ENCODE data around the gene HOXB4. TPM values are rescaled to one million over a fixed set of nuclear protein-coding genes. Genes with fewer than 3 reads are reported as not detected.

The HOXB4 gene
- total RNA-seq, 1 experiment from 2014 or later = 0.04 TPM

GRCh38 chr17:48532261-48532660 is 45.9 kb downstream of the HOXB4 start (continued):
- TF ChIP-seq ZNF512 (CRISPR knock-in tag; IDR thresholded peaks at IDR 0.05; ENCODE audit: borderline replicate concordance) (no peak), ZNF671 (CRISPR knock-in tag; IDR thresholded peaks at IDR 0.05) (no peak), ZNF532 (CRISPR knock-in tag; IDR thresholded peaks at IDR 0.05; ENCODE audit: borderline replicate concordance) (no peak), TEAD1 (CRISPR knock-in tag; IDR thresholded peaks at IDR 0.05) (no peak), CBFB (CRISPR knock-in tag; IDR thresholded peaks at IDR 0.05; ENCODE audit: low read depth) (no peak), ZBTB43 (CRISPR knock-in tag; IDR thresholded peaks at IDR 0.05) (no peak)
- TF ChIP-seq, protein P1, sequence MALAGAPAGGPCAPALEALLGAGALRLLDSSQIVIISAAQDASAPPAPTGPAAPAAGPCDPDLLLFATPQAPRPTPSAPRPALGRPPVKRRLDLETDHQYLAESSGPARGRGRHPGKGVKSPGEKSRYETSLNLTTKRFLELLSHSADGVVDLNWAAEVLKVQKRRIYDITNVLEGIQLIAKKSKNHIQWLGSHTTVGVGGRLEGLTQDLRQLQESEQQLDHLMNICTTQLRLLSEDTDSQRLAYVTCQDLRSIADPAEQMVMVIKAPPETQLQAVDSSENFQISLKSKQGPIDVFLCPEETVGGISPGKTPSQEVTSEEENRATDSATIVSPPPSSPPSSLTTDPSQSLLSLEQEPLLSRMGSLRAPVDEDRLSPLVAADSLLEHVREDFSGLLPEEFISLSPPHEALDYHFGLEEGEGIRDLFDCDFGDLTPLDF (CRISPR knock-in tag; IDR thresholded peaks at IDR 0.05) = no peak

DNA sequence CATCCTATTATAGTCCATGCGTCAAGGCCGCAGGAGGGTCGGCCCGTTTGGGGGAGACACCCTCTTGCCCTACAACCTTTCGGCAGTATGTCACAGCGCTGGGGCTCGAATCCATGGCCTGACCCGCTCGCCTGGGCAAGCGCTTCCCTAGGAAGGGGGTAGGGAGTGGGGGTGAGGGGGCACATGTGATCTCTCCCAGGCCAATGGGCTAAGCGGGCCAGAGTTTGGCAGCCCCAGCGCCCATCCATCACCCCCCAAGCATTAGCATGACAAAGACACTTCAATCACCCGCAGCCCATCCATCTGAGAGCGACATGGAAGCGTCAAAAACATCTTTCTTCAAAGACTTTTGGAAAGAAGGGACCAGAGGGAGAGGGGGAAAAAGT is 47.3 kb downstream of the HOXB4 start, which contains the start of gene HOXB1:
Gene HOXB1 (minus strand): TSS at position 125 of the 386 bp plus-strand sequence. CDS start 107 bp downstream, at position 18.
- no peak within 1 kb of the TSS for H3K27ac Mint-ChIP-seq
- ChIA-PET POLR2A (no interaction called here), CTCF (interaction anchor here (1.0 kb wide), 2 partner anchors 12 to 30 kb away, joined by 3 to 6 read pairs; no protein-coding TSS in a partner anchor)
- TF ChIP-seq ZNF671 (CRISPR knock-in tag; IDR thresholded peaks at IDR 0.05) (no peak), EMX1 (CRISPR knock-in tag; IDR thresholded peaks at IDR 0.05) (no peak), NFYB (CRISPR knock-in tag; conservative IDR thresholded peaks at IDR 0.05; ENCODE audit: low read depth) (peak; percentile 47)
- TF ChIP-seq, protein P2, sequence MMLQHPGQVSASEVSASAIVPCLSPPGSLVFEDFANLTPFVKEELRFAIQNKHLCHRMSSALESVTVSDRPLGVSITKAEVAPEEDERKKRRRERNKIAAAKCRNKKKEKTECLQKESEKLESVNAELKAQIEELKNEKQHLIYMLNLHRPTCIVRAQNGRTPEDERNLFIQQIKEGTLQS (CRISPR knock-in tag; conservative IDR thresholded peaks at IDR 0.05) = no peak
- TF ChIP-seq, protein P3, sequence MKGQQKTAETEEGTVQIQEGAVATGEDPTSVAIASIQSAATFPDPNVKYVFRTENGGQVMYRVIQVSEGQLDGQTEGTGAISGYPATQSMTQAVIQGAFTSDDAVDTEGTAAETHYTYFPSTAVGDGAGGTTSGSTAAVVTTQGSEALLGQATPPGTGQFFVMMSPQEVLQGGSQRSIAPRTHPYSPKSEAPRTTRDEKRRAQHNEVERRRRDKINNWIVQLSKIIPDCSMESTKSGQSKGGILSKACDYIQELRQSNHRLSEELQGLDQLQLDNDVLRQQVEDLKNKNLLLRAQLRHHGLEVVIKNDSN (CRISPR knock-in tag; IDR thresholded peaks at IDR 0.05) = peak; percentile 81
- TF ChIP-seq, protein P4, sequence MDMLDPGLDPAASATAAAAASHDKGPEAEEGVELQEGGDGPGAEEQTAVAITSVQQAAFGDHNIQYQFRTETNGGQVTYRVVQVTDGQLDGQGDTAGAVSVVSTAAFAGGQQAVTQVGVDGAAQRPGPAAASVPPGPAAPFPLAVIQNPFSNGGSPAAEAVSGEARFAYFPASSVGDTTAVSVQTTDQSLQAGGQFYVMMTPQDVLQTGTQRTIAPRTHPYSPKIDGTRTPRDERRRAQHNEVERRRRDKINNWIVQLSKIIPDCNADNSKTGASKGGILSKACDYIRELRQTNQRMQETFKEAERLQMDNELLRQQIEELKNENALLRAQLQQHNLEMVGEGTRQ (CRISPR knock-in tag; IDR thresholded peaks at IDR 0.05) = peak; percentile 82
- peak within 1 kb of the TSS; percentile 32 for H3K4me3 Mint-ChIP-seq
- no peaks in the 10 kb centered on the region for H3K36me3 Mint-ChIP-seq
- peak; percentile 41 for ATAC-seq
- H3K4me1 Mint-ChIP-seq = peaks cover 61% of the 10 kb centered on the region
- H3K9me3 Mint-ChIP-seq = no peaks in the 10 kb centered on the region
- DNase-seq (ENCODE audit: low spot score) = peak; percentile 63
- H3K27me3 Mint-ChIP-seq (ENCODE audit: low read depth) = peaks cover 96% of the 10 kb centered on the region
